ENCODE measurements around the gene UNC5C. TPM values are rescaled to one million over a fixed set of nuclear protein-coding genes. Genes with fewer than 3 reads are reported as not detected.

The UNC5C gene
- total RNA-seq, 2 experiments from 2014 or later, result not detected

GRCh38 chr4:95268819-95269565 is 279.8 kb downstream of the UNC5C start:
- intact Hi-C loops (cut with DNase I, micrococcal nuclease), result no loop called here
- POLR2A ChIA-PET, result no interaction called here
- H3K36me3 ChIP-seq (ENCODE audit: insufficient read depth, low read length), result no peaks in the 10 kb centered on the region
- no peak overlapping the region for H3K4me3 ChIP-seq (ENCODE audit: low read length)
- no peak for ATAC-seq (ENCODE audit: poor library complexity)
- no peak overlapping the region for H3K27ac ChIP-seq (ENCODE audit: low read depth in 1 of 2, low read length in 2 of 2)
- CTCF ChIA-PET, result no interaction called here
- no peak for TF ChIP-seq CTCF (IDR thresholded peaks at IDR 0.05)
- H3K4me3 Mint-ChIP-seq, result no peak overlapping the region
- H3K4me1 Mint-ChIP-seq (ENCODE audit: low read depth), result no peaks in the 10 kb centered on the region
- no peak for DNase-seq
- H3K36me3 Mint-ChIP-seq (ENCODE audit: low read depth), result no peaks in the 10 kb centered on the region
- no peaks in the 10 kb centered on the region for H3K27me3 ChIP-seq (ENCODE audit: control insufficient read depth in 1 of 2, insufficient read depth in 2 of 2, low read length in 2 of 2)
- peaks cover 0 to 2% of the 10 kb centered on the region in 2 experiments for H3K9me3 ChIP-seq (ENCODE audit: control insufficient read depth in 1 of 2, insufficient read depth in 1 of 2, low read length in 2 of 2)
- H3K27ac Mint-ChIP-seq, result no peak overlapping the region
- H3K27me3 Mint-ChIP-seq, result no peaks in the 10 kb centered on the region
- no peaks in the 10 kb centered on the region for H3K4me1 ChIP-seq (ENCODE audit: insufficient read depth, low read length)
- no peaks in the 10 kb centered on the region for H3K9me3 Mint-ChIP-seq

GRCh38 chr4:95267081-95267480 is 281.7 kb downstream of the UNC5C start:
- CTCF ChIA-PET, result no interaction called here
- no peak overlapping the region for H3K27ac Mint-ChIP-seq

GRCh38 chr4:95265814-95266740 is 282.7 kb downstream of the UNC5C start:
- H3K9me3 ChIP-seq (ENCODE audit: control insufficient read depth in 1 of 2, insufficient read depth in 1 of 2, low read length in 2 of 2), result peaks cover 0 to 2% of the 10 kb centered on the region in 2 experiments
- H3K4me1 Mint-ChIP-seq (ENCODE audit: low read depth), result no peaks in the 10 kb centered on the region
- ChIA-PET CTCF (no interaction called here), POLR2A (interaction anchor here (0.7 kb wide), 1 partner anchor 8 kb away, joined by 3 read pairs; no protein-coding TSS in a partner anchor)
- no peaks in the 10 kb centered on the region for H3K27me3 ChIP-seq (ENCODE audit: control insufficient read depth in 1 of 2, insufficient read depth in 2 of 2, low read length in 2 of 2)
- DNase-seq (no peak), ATAC-seq (ENCODE audit: poor library complexity) (no peak)
- H3K27ac ChIP-seq (ENCODE audit: low read depth in 1 of 2, low read length in 2 of 2), result no peak overlapping the region
- intact Hi-C loops (cut with DNase I, micrococcal nuclease), result no loop called here
- H3K36me3 ChIP-seq (ENCODE audit: insufficient read depth, low read length), result no peaks in the 10 kb centered on the region
- H3K9me3 Mint-ChIP-seq, result no peaks in the 10 kb centered on the region
- no peak overlapping the region for H3K4me3 ChIP-seq (ENCODE audit: low read length)
- H3K27me3 Mint-ChIP-seq, result no peaks in the 10 kb centered on the region
- TF ChIP-seq CTCF (IDR thresholded peaks at IDR 0.05), result no peak
- H3K27ac Mint-ChIP-seq, result no peak overlapping the region
- H3K36me3 Mint-ChIP-seq (ENCODE audit: low read depth), result no peaks in the 10 kb centered on the region
- H3K4me1 ChIP-seq (ENCODE audit: insufficient read depth, low read length), result no peaks in the 10 kb centered on the region
- H3K4me3 Mint-ChIP-seq, result no peak overlapping the region

More at GRCh38 chr4:95267081-95267480, 281.7 kb downstream of the UNC5C start:
- no peak for DNase-seq
- no peaks in the 10 kb centered on the region for H3K36me3 Mint-ChIP-seq (ENCODE audit: low read depth)
- no peak for ATAC-seq (ENCODE audit: poor library complexity)
- intact Hi-C loops (cut with DNase I, micrococcal nuclease), result no loop called here
- no peaks in the 10 kb centered on the region for H3K9me3 Mint-ChIP-seq
- no peak overlapping the region for H3K4me3 ChIP-seq (ENCODE audit: low read length)
- no peak overlapping the region for H3K27ac ChIP-seq (ENCODE audit: low read depth in 1 of 2, low read length in 2 of 2)
- no peaks in the 10 kb centered on the region for H3K27me3 ChIP-seq (ENCODE audit: control insufficient read depth in 1 of 2, insufficient read depth in 2 of 2, low read length in 2 of 2)
- POLR2A ChIA-PET, result no interaction called here
- no peak for TF ChIP-seq CTCF (IDR thresholded peaks at IDR 0.05)
- no peaks in the 10 kb centered on the region for H3K36me3 ChIP-seq (ENCODE audit: insufficient read depth, low read length)
- H3K9me3 ChIP-seq (ENCODE audit: control insufficient read depth in 1 of 2, insufficient read depth in 1 of 2, low read length in 2 of 2), result peaks cover 0 to 2% of the 10 kb centered on the region in 2 experiments
- no peaks in the 10 kb centered on the region for H3K27me3 Mint-ChIP-seq
- H3K4me3 Mint-ChIP-seq, result no peak overlapping the region
- H3K4me1 ChIP-seq (ENCODE audit: insufficient read depth, low read length), result no peaks in the 10 kb centered on the region
- H3K4me1 Mint-ChIP-seq (ENCODE audit: low read depth), result no peaks in the 10 kb centered on the region
